ENCODE results near the gene ERICH6B.

DNA sequence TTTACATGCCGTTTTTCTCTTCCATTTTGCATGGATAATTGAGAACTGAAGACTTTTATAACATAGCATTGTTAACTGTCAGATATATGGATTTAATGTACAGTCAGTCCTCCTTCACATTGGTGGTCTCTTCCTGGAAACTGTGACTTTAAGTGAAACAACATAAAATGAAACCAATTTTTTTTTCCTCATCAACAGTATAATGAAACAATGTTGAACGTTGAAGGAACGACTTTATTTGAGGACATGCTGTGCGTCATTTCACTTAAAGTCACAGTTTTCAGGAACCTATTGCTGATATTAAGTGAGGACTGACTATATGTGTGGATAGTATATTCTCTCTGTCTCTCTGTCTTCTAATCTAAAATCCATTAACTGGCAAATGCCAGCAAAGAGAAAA lies 96.0 kb downstream of the ERICH6B start:
- TF ChIP-seq, protein P1, sequence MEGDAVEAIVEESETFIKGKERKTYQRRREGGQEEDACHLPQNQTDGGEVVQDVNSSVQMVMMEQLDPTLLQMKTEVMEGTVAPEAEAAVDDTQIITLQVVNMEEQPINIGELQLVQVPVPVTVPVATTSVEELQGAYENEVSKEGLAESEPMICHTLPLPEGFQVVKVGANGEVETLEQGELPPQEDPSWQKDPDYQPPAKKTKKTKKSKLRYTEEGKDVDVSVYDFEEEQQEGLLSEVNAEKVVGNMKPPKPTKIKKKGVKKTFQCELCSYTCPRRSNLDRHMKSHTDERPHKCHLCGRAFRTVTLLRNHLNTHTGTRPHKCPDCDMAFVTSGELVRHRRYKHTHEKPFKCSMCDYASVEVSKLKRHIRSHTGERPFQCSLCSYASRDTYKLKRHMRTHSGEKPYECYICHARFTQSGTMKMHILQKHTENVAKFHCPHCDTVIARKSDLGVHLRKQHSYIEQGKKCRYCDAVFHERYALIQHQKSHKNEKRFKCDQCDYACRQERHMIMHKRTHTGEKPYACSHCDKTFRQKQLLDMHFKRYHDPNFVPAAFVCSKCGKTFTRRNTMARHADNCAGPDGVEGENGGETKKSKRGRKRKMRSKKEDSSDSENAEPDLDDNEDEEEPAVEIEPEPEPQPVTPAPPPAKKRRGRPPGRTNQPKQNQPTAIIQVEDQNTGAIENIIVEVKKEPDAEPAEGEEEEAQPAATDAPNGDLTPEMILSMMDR (IDR thresholded peaks at IDR 0.05), result no peak
- TF ChIP-seq POLR2A (IDR thresholded peaks at IDR 0.05), result no peak
- TF ChIP-seq POLR2AphosphoS5 (IDR thresholded peaks at IDR 0.05), result no peak
- TF ChIP-seq EP300 (IDR thresholded peaks at IDR 0.05), result no peak

All from stomach (tissue), 4 donors.